ENCODE data around the gene B4GALT5.

The B4GALT5 gene

GRCh38 chr20:49747707-49748524 lies 34.2 kb upstream of the B4GALT5 start:
- no peak for TF ChIP-seq CTCF (conservative IDR thresholded peaks at IDR 0.05)
- H3K27ac ChIP-seq: peak overlapping the region; percentile 64

- TF ChIP-seq CTCF (conservative IDR thresholded peaks at IDR 0.05): no peak
- no peak overlapping the region for H3K27ac ChIP-seq
Observed at GRCh38 chr20:49742948-49743347, 29.3 kb upstream of the B4GALT5 start.

- no peak overlapping the region for H3K27ac ChIP-seq
- TF ChIP-seq CTCF (conservative IDR thresholded peaks at IDR 0.05): no peak
Observed at GRCh38 chr20:49741977-49742376, 28.3 kb upstream of the B4GALT5 start.

GRCh38 chr20:49740807-49741206 lies 27.1 kb upstream of the B4GALT5 start:
- no peak overlapping the region for H3K27ac ChIP-seq
- no peak for TF ChIP-seq CTCF (conservative IDR thresholded peaks at IDR 0.05)

GRCh38 chr20:49739042-49739441 lies 25.4 kb upstream of the B4GALT5 start:
- TF ChIP-seq CTCF (conservative IDR thresholded peaks at IDR 0.05): no peak

GRCh38 chr20:49737260-49737659 lies 23.6 kb upstream of the B4GALT5 start:
- no peak for TF ChIP-seq CTCF (conservative IDR thresholded peaks at IDR 0.05)
- H3K27ac ChIP-seq: no peak overlapping the region

More at GRCh38 chr20:49739042-49739441, 25.4 kb upstream of the B4GALT5 start:
- no peak overlapping the region for H3K27ac ChIP-seq

GRCh38 chr20:49729780-49730179 lies 16.1 kb upstream of the B4GALT5 start:
- no peak overlapping the region for H3K27ac ChIP-seq
- TF ChIP-seq CTCF (conservative IDR thresholded peaks at IDR 0.05): no peak

All from VCaP (cell line).